NCI-H460 (cell line): ENCODE data around the gene BMP5. TPM values are rescaled to one million over a fixed set of nuclear protein-coding genes. Genes with fewer than 3 reads are reported as not detected.

ENCODE experiments used
- DNase-seq: peaks from one replicate; pipeline ENCODE4 v3.0.0-alpha.2; 2016; ENCODE audit warnings: low read depth; ENCODE audit errors: extremely low read depth
- total RNA-seq: library from RNA; depleted of rRNA; stranded (reverse); fragments of >200 nt; shearing (Covaris generic); gene quantifications from 2 replicates; pipeline ENCODE4 v1.2.3, GENCODE V29; 2014

Gene BMP5
- total RNA-seq, 1 experiment from 2014 or later, result 3.3 TPM

- no peak for DNase-seq
Measured at GRCh38 chr6:55734256-55734655, 141.1 kb downstream of the BMP5 start.

- DNase-seq, result no peak
Measured at GRCh38 chr6:55729665-55730064, 145.7 kb downstream of the BMP5 start.

GRCh38 chr6:55726144-55726543, 149.2 kb downstream of the BMP5 start:
- no peak for DNase-seq

DNA sequence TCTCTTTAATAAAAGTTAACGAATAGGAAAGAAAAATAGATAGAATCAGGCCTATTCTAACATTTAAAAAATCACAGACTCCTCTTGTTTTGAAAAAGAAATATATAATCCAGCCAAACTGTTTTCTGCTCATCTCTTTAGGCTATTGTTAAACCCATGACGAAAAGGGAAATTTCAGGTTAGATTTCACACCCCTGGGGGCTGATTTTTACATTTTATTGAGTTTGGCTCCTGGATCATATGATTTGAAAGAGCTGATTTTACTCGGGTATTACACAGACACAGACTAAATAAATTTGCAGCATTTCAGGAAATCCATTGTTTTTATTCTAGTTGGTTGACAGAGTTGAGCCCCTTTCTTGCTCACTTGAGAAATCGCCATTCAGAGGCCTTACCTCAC, 160.6 kb downstream of the BMP5 start:
- DNase-seq, result no peak

- no peak for DNase-seq
Measured at GRCh38 chr6:55713436-55713835, 162.0 kb downstream of the BMP5 start.

DNA sequence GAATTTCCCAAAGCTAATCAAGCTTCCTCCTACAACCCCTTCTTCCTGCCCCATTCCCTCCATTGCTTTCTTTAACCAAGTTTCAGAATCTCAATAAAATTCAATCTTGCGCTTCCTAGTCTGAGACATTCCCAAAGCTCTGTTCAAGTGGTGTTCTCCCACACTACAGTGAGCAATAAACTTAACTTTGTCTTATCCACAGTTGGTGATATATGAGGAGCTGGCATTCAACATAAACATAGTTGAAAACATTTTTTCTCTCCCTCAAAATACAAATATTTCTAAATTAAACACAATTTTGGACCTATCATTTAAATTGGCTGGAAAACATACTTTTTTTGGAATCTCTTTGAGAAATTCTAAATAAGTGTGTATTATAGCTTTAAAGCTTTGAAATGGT, 166.7 kb downstream of the BMP5 start:
- DNase-seq, result no peak

DNA sequence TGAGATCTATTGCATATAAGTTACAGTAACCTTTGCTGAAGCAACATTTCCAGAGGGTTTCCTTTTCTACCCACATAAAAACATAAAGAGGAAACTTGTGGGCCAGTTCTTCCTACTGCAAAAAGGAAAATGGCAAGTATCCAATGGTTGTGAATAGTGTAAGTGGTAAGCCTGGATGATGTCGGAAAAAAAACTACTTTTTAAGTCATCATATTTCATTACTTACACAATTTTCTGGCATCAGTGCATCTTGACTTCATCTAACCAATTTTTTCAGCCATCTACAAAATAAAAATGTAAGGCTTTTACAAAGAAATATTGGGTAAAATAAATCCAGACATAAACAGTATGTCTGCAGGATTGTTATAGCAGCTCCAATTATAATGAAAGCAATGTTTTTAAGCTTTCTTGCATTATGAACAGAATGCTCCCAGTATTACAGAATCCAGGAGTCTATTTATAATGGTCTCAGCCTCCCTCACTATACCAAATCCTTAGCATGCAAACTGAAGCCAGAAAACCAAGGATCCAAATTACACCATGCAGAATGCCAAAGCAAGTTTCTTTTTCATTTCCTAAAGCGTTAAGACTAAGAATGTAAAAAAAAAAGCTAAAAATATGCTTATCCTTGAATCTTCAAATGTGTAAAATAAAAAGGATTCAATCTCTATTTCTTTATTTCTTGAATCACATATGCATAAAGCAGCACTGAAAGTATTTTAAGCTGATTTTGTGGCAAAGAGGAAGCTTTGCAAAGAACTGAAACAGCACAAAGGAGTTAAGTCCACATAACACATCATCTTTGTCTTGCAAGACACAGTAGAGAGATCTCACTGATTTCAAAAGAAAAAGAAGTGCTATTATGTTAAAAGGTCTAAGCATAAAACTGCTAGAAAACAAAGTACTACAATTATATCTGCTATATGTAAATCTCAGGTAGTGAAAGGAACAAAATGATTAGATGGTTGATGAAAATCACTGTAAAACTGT, 169.6 kb downstream of the BMP5 start:
- DNase-seq, result no peak

GRCh38 chr6:55704421-55704820, 171.0 kb downstream of the BMP5 start:
- DNase-seq, result no peak
